ENCODE data around the gene ZNF521. TPM values are rescaled to one million over a fixed set of nuclear protein-coding genes. Genes with fewer than 3 reads are reported as not detected.

ZNF521 gene
- total and polyA plus RNA-seq, 2 of the 13 experiments (the other 11 are each of a cell fraction or from before 2014, with no cell fraction given) = 0.02 TPM; not detected in 1

GRCh38 chr18:25262920-25263319 is 89.0 kb downstream of the ZNF521 start:
- H3K4me1 ChIP-seq (ENCODE audit: insufficient read depth, low read length) = no peaks in the 10 kb centered on the region
- no peak overlapping the region for H3K4me3 ChIP-seq (replicated peaks in 1 of 3; ENCODE audit: insufficient read depth in 1 of 3, low read depth in 2 of 3, low read length in 3 of 3)
- H3K9ac ChIP-seq (ENCODE audit: insufficient read depth, low read depth, low read length) = no peak overlapping the region
- in situ Hi-C loops (cut with HindIII; ENCODE audit: extremely low pct_ligation_motif_present, low pct_unique_long_range_greater_than_20kb) (no loop called here), intact Hi-C loops (cut with micrococcal nuclease; ENCODE audit: unreplicated experiment) (loop anchor here (10.0 kb wide), 1 partner anchor 58 kb away; no protein-coding TSS in a partner anchor)
- H3K4me2 ChIP-seq (ENCODE audit: low read depth, low read length) = no peak overlapping the region
- no peak for DNase-seq (ENCODE audit: low spot score)
- CTCF ChIA-PET (ENCODE audit: low intra/inter-chr PET ratio, low total read pairs) = no interaction called here
- TF ChIP-seq JUND (CRISPR knock-in tag; IDR thresholded peaks at IDR 0.05) (no peak), ZNF674 (CRISPR knock-in tag; IDR thresholded peaks at IDR 0.05; ENCODE audit: low read depth) (no peak), ZFYVE20 (CRISPR knock-in tag; IDR thresholded peaks at IDR 0.05; ENCODE audit: borderline replicate concordance, low read depth) (no peak), ZSCAN31 (CRISPR knock-in tag; IDR thresholded peaks at IDR 0.05; ENCODE audit: low read depth) (no peak), HNRNPUL1 (IDR thresholded peaks at IDR 0.05; ENCODE audit: low read depth, low read length) (no peak), EEA1 (CRISPR knock-in tag; IDR thresholded peaks at IDR 0.05; ENCODE audit: borderline replicate concordance) (no peak), PHF5A (CRISPR knock-in tag; IDR thresholded peaks at IDR 0.05; ENCODE audit: low read depth, unreplicated experiment) (no peak), ZNF3 (CRISPR knock-in tag; IDR thresholded peaks at IDR 0.05) (no peak), FOSL1 (CRISPR knock-in tag; IDR thresholded peaks at IDR 0.05; ENCODE audit: borderline replicate concordance) (no peak), IRF9 (CRISPR knock-in tag; IDR thresholded peaks at IDR 0.05; ENCODE audit: borderline replicate concordance) (no peak)
- TF ChIP-seq, protein P1, sequence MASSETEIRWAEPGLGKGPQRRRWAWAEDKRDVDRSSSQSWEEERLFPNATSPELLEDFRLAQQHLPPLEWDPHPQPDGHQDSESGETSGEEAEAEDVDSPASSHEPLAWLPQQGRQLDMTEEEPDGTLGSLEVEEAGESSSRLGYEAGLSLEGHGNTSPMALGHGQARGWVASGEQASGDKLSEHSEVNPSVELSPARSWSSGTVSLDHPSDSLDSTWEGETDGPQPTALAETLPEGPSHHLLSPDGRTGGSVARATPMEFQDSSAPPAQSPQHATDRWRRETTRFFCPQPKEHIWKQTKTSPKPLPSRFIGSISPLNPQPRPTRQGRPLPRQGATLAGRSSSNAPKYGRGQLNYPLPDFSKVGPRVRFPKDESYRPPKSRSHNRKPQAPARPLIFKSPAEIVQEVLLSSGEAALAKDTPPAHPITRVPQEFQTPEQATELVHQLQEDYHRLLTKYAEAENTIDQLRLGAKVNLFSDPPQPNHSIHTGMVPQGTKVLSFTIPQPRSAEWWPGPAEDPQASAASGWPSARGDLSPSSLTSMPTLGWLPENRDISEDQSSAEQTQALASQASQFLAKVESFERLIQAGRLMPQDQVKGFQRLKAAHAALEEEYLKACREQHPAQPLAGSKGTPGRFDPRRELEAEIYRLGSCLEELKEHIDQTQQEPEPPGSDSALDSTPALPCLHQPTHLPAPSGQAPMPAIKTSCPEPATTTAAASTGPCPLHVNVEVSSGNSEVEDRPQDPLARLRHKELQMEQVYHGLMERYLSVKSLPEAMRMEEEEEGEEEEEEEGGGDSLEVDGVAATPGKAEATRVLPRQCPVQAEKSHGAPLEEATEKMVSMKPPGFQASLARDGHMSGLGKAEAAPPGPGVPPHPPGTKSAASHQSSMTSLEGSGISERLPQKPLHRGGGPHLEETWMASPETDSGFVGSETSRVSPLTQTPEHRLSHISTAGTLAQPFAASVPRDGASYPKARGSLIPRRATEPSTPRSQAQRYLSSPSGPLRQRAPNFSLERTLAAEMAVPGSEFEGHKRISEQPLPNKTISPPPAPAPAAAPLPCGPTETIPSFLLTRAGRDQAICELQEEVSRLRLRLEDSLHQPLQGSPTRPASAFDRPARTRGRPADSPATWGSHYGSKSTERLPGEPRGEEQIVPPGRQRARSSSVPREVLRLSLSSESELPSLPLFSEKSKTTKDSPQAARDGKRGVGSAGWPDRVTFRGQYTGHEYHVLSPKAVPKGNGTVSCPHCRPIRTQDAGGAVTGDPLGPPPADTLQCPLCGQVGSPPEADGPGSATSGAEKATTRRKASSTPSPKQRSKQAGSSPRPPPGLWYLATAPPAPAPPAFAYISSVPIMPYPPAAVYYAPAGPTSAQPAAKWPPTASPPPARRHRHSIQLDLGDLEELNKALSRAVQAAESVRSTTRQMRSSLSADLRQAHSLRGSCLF (CRISPR knock-in tag; IDR thresholded peaks at IDR 0.05; ENCODE audit: borderline replicate concordance) = no peak
- TF ChIP-seq, protein P2, sequence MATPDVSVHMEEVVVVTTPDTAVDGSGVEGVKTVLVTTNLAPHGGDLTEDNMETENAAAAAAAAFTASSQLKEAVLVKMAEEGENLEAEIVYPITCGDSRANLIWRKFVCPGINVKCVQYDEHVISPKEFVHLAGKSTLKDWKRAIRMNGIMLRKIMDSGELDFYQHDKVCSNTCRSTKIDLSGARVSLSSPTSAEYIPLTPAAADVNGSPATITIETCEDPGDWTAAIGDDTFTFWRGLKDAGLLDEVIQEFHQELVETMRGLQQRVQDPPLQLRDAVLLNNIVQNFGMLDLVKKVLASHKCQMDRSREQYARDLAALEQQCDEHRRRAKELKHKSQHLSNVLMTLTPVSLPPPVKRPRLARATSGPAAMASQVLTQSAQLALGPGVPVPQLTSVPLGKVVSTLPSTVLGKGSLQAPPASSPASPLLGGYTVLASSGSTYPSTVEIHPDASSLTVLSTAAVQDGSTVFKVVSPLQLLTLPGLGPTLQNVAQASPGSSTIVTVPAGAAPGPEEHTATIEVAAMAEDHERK (CRISPR knock-in tag; IDR thresholded peaks at IDR 0.05; ENCODE audit: low read depth) = no peak
- TF ChIP-seq, protein P3, sequence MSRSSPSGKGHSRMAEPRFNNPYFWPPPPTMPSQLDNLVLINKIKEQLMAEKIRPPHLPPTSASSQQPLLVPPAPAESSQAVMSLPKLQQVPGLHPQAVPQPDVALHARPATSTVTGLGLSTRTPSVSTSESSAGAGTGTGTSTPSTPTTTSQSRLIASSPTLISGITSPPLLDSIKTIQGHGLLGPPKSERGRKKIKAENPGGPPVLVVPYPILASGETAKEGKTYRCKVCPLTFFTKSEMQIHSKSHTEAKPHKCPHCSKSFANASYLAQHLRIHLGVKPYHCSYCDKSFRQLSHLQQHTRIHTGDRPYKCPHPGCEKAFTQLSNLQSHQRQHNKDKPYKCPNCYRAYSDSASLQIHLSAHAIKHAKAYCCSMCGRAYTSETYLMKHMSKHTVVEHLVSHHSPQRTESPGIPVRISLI (CRISPR knock-in tag; IDR thresholded peaks at IDR 0.05; ENCODE audit: borderline replicate concordance) = no peak
- H2AFZ ChIP-seq (ENCODE audit: low read length) = no peak overlapping the region
- H3K9me3 ChIP-seq (ENCODE audit: low read length) = no peaks in the 10 kb centered on the region
- no peak for FAIRE-seq
- no TSS peak for BruUV-seq (replicated peaks)
- no peaks in the 10 kb centered on the region for H4K20me1 ChIP-seq (ENCODE audit: insufficient read depth, low read length)
- WGBS (ENCODE audit: low lambda C conversion rate) = 0% methylated on average over 2 of the region's 2 CpGs
- no peak overlapping the region for H3K27ac ChIP-seq (ENCODE audit: extremely low read length, insufficient read depth, low read length)
- no peaks in the 10 kb centered on the region for H3K36me3 ChIP-seq (replicated peaks in 1 of 2; ENCODE audit: control insufficient read depth in 1 of 2, insufficient read depth in 2 of 2, low read length in 2 of 2)
- ATAC-seq = no peak
- H3K79me2 ChIP-seq (ENCODE audit: insufficient read depth, low read length) = no peaks in the 10 kb centered on the region
- H3K27me3 ChIP-seq (ENCODE audit: control insufficient read depth in 1 of 2, insufficient read depth in 2 of 2, low read length in 2 of 2) = no peaks in the 10 kb centered on the region
- POLR2A ChIA-PET = no interaction called here
